WTC11 (cell line): ENCODE data around the gene PTPRN2. TPM values are rescaled to one million over a fixed set of nuclear protein-coding genes. Genes with fewer than 3 reads are reported as not detected.

Source experiments
- ATAC-seq: fragments of 200-7000 bp; cut with Tn5 transposase; 2 replicates; pipeline ENCODE4 v1.10.0; 2021; ENCODE audit warnings: mild to moderate bottlenecking, moderate library complexity
- CTCF ChIA-PET: fragments of 300-600 bp; sonication (Branson Sonifier 250); formaldehyde crosslinking; loops from one replicate; lab custom pipeline; 2021; ENCODE audit warnings: antibody characterized with exemption; lab: Charles Lee
- POLR2A ChIA-PET: fragments of 350-600 bp; sonication (Branson Sonifier 250); formaldehyde crosslinking; loops from one replicate; lab custom pipeline; 2021; ENCODE audit warnings: antibody characterized with exemption; lab: Charles Lee
- DNase-seq: peaks from one replicate; pipeline ENCODE4 v3.0.0; 2021; ENCODE audit warnings: low spot score
- H3K27ac Mint-ChIP-seq: 2 replicates; pipeline ENCODE4 v1.8.0; 2021; ENCODE audit warnings: mixed read lengths
- H3K27me3 Mint-ChIP-seq: 2 replicates; pipeline ENCODE4 v1.8.0; 2021; ENCODE audit warnings: low read depth, mild to moderate bottlenecking, moderate library complexity, mixed read lengths
- H3K36me3 Mint-ChIP-seq: 2 replicates; pipeline ENCODE4 v1.8.0; 2021; ENCODE audit warnings: mixed read lengths
- H3K4me1 Mint-ChIP-seq: 2 replicates; pipeline ENCODE4 v1.8.0; 2022; ENCODE audit warnings: mixed read lengths
- H3K4me3 Mint-ChIP-seq: 2 replicates; pipeline ENCODE4 v1.8.0; 2021; ENCODE audit warnings: mild to moderate bottlenecking, moderate library complexity, mixed read lengths
- H3K9me3 Mint-ChIP-seq: 2 replicates; pipeline ENCODE4 v1.8.0; 2021; ENCODE audit warnings: mixed read lengths
- ATF1 ChIP-seq: sonication (generic); formaldehyde crosslinking; IDR thresholded peaks from 2 replicates; pipeline ENCODE4 v1.8.1; 2023; ENCODE audit warnings: mild to moderate bottlenecking, moderate library complexity, missing genetic modification reagents
- ATF3 ChIP-seq: sonication (generic); formaldehyde crosslinking; conservative IDR thresholded peaks from 2 replicates; pipeline ENCODE4 v1.8.1; 2022; ENCODE audit warnings: mild to moderate bottlenecking, missing genetic modification reagents
- CDX4 ChIP-seq: fragments of 250-450 bp; sonication (Bioruptor Pico); IDR thresholded peaks from 2 replicates; pipeline ENCODE4 v1.9.0; 2021; ENCODE audit warnings: moderate library complexity, mild to moderate bottlenecking, inconsistent platforms, borderline replicate concordance
- FOXJ3 ChIP-seq: sonication (generic); formaldehyde crosslinking; IDR thresholded peaks from 2 replicates; pipeline ENCODE4 v1.9.0; 2021; ENCODE audit warnings: missing genetic modification reagents, mild to moderate bottlenecking, borderline replicate concordance
- FOXK1 ChIP-seq: sonication (generic); formaldehyde crosslinking; IDR thresholded peaks from 2 replicates; pipeline ENCODE4 v1.8.0; 2022; ENCODE audit warnings: mild to moderate bottlenecking, moderate library complexity, missing genetic modification reagents
- GABPB1 ChIP-seq: sonication (generic); formaldehyde crosslinking; IDR thresholded peaks from 2 replicates; pipeline ENCODE4 v1.8.1; 2023; ENCODE audit warnings: mild to moderate bottlenecking, missing genetic modification reagents
- KAT7 ChIP-seq: sonication (generic); formaldehyde crosslinking; IDR thresholded peaks from 2 replicates; pipeline ENCODE4 v1.8.1; 2023; ENCODE audit warnings: missing genetic modification reagents, mild to moderate bottlenecking, borderline replicate concordance
- MXD4 ChIP-seq: fragments of 250-450 bp; sonication (Bioruptor Pico); IDR thresholded peaks from 2 replicates; pipeline ENCODE4 v1.8.0; 2021; ENCODE audit warnings: mild to moderate bottlenecking, moderate library complexity, borderline replicate concordance
- MYBL2 ChIP-seq: sonication (generic); formaldehyde crosslinking; IDR thresholded peaks from 2 replicates; pipeline ENCODE4 v1.8.1; 2023; ENCODE audit warnings: mild to moderate bottlenecking, moderate library complexity, missing genetic modification reagents
- NFATC4 ChIP-seq: fragments of 250-450 bp; sonication (Bioruptor Pico); IDR thresholded peaks from 2 replicates; pipeline ENCODE4 v1.9.0; 2021; ENCODE audit warnings: mild to moderate bottlenecking
- NR1H2 ChIP-seq: sonication (generic); formaldehyde crosslinking; IDR thresholded peaks from 2 replicates; pipeline ENCODE4 v1.9.0; 2021; ENCODE audit warnings: mild to moderate bottlenecking, moderate library complexity, missing genetic modification reagents
- RORB ChIP-seq: fragments of 250-450 bp; sonication (Bioruptor Pico); IDR thresholded peaks from 2 replicates; pipeline ENCODE4 v1.9.0; 2021; ENCODE audit warnings: mild to moderate bottlenecking
- TEAD1 ChIP-seq: sonication (generic); formaldehyde crosslinking; IDR thresholded peaks from 2 replicates; pipeline ENCODE4 v1.8.0; 2022; ENCODE audit warnings: mild to moderate bottlenecking, missing genetic modification reagents
- ZNF232 ChIP-seq: sonication (generic); formaldehyde crosslinking; IDR thresholded peaks from 2 replicates; pipeline ENCODE4 v1.8.0; 2022; ENCODE audit warnings: mild to moderate bottlenecking, missing genetic modification reagents
- ZNF317 ChIP-seq: sonication (generic); formaldehyde crosslinking; IDR thresholded peaks from 2 replicates; pipeline ENCODE4 v1.8.1; 2023; ENCODE audit warnings: low read depth, mild to moderate bottlenecking, moderate library complexity, missing genetic modification reagents, borderline replicate concordance
- total RNA-seq: library from RNA; stranded (reverse); gene quantifications from 3 replicates; pipeline ENCODE4 v1.2.3, GENCODE V29; 2021
- TF ChIP-seq, protein P1 (sequence below): sonication (generic); formaldehyde crosslinking; IDR thresholded peaks from 2 replicates; pipeline ENCODE4 v1.8.0; 2022; ENCODE audit warnings: mild to moderate bottlenecking, missing genetic modification reagents
- TF ChIP-seq, protein P2 (sequence below): sonication (generic); formaldehyde crosslinking; IDR thresholded peaks from 2 replicates; pipeline ENCODE4 v1.8.0; 2022; ENCODE audit warnings: missing genetic modification reagents
- TF ChIP-seq, protein P3 (sequence below): fragments of 250-450 bp; sonication (Bioruptor Pico); IDR thresholded peaks from 2 replicates; pipeline ENCODE4 v2.1.2; 2022; ENCODE audit warnings: mild to moderate bottlenecking, moderate library complexity
- TF ChIP-seq, protein P4 (sequence below): sonication (generic); formaldehyde crosslinking; IDR thresholded peaks from 2 replicates; pipeline ENCODE4 v1.8.1; 2022; ENCODE audit warnings: mild to moderate bottlenecking, missing genetic modification reagents, moderate library complexity, borderline replicate concordance
- TF ChIP-seq, protein P5 (sequence below): sonication (generic); formaldehyde crosslinking; IDR thresholded peaks from 2 replicates; pipeline ENCODE4 v1.8.0; 2023; ENCODE audit warnings: missing genetic modification reagents

PTPRN2 gene
- total RNA-seq, 1 experiment from 2014 or later, result 4.7 TPM

DNA sequence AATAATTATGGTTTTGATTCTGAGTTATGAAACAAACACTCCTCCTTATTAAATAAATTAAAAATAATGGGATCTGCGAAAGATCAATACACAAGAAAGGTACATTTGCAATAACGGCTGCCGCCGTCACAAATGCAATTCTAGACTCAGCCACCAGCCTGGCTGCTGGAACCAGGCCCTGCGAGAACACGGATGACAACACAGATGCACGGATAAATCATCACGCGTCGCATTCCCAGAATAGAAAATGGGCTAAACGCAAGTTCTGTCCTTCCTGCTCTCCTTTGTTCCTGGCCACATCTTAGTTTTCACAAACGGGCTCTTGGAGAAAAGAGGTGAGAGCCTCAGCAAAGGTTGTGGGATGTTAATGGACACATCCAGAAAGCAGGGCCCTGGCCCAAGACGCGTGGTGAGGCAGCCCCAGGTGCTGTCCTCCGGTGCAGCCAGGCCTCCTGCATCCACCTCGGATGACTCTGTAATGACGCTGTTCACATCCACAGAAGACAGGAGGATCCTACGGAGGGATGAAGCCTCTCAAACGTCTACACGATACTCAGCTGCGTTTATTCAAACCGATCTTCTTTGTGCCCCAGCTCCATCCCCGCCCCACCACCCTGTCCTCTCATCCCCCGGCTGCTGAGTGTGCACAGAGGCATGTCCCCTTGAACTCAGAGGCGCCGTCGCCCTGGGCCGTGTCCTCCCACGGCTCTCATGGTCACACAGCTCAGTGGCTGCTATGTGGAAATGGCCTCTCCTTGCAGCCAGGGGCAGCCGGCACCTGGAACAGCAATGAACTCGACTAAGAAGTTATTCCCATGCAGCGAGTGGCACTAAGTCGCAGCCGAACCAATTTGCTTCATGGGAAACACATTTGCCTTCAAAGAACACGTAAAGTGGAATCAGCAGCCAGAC lies 197.9 kb downstream of the PTPRN2 start (continued):
- TF ChIP-seq, protein P1, sequence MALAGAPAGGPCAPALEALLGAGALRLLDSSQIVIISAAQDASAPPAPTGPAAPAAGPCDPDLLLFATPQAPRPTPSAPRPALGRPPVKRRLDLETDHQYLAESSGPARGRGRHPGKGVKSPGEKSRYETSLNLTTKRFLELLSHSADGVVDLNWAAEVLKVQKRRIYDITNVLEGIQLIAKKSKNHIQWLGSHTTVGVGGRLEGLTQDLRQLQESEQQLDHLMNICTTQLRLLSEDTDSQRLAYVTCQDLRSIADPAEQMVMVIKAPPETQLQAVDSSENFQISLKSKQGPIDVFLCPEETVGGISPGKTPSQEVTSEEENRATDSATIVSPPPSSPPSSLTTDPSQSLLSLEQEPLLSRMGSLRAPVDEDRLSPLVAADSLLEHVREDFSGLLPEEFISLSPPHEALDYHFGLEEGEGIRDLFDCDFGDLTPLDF (CRISPR knock-in tag), result no peak
- TF ChIP-seq GABPB1 (CRISPR knock-in tag), result no peak
- TF ChIP-seq FOXJ3, result no peak
- no peak for TF ChIP-seq KAT7 (CRISPR knock-in tag)

GRCh38 chr7:158388928-158389327 lies 198.7 kb downstream of the PTPRN2 start:
- TF ChIP-seq ZNF317, result no peak
- TF ChIP-seq, protein P2, sequence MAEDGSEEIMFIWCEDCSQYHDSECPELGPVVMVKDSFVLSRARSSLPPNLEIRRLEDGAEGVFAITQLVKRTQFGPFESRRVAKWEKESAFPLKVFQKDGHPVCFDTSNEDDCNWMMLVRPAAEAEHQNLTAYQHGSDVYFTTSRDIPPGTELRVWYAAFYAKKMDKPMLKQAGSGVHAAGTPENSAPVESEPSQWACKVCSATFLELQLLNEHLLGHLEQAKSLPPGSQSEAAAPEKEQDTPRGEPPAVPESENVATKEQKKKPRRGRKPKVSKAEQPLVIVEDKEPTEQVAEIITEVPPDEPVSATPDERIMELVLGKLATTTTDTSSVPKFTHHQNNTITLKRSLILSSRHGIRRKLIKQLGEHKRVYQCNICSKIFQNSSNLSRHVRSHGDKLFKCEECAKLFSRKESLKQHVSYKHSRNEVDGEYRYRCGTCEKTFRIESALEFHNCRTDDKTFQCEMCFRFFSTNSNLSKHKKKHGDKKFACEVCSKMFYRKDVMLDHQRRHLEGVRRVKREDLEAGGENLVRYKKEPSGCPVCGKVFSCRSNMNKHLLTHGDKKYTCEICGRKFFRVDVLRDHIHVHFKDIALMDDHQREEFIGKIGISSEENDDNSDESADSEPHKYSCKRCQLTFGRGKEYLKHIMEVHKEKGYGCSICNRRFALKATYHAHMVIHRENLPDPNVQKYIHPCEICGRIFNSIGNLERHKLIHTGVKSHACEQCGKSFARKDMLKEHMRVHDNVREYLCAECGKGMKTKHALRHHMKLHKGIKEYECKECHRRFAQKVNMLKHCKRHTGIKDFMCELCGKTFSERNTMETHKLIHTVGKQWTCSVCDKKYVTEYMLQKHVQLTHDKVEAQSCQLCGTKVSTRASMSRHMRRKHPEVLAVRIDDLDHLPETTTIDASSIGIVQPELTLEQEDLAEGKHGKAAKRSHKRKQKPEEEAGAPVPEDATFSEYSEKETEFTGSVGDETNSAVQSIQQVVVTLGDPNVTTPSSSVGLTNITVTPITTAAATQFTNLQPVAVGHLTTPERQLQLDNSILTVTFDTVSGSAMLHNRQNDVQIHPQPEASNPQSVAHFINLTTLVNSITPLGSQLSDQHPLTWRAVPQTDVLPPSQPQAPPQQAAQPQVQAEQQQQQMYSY (CRISPR knock-in tag), result no peak
- TF ChIP-seq ATF1 (CRISPR knock-in tag), result no peak
- no peak for TF ChIP-seq ZNF232 (CRISPR knock-in tag)
- no peak for TF ChIP-seq TEAD1
- TF ChIP-seq, protein P3, sequence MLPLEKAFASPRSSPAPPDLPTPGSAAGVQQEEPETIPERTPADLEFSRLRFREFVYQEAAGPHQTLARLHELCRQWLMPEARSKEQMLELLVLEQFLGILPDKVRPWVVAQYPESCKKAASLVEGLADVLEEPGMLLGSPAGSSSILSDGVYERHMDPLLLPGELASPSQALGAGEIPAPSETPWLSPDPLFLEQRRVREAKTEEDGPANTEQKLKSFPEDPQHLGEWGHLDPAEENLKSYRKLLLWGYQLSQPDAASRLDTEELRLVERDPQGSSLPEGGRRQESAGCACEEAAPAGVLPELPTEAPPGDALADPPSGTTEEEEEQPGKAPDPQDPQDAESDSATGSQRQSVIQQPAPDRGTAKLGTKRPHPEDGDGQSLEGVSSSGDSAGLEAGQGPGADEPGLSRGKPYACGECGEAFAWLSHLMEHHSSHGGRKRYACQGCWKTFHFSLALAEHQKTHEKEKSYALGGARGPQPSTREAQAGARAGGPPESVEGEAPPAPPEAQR (CRISPR knock-in tag), result no peak
- TF ChIP-seq MYBL2 (CRISPR knock-in tag), result no peak
- H3K27ac Mint-ChIP-seq, result no peak overlapping the region
- ChIA-PET POLR2A (no interaction called here), CTCF (no interaction called here)
- H3K4me3 Mint-ChIP-seq, result no peak overlapping the region
- H3K36me3 Mint-ChIP-seq, result no peaks in the 10 kb centered on the region
- ATAC-seq (no peak), DNase-seq (no peak)
- H3K9me3 Mint-ChIP-seq, result peaks cover 1% of the 10 kb centered on the region; the same call in 1 of the 2 replicates
- H3K4me1 Mint-ChIP-seq, result peaks cover 23% of the 10 kb centered on the region
- H3K27me3 Mint-ChIP-seq, result no peaks in the 10 kb centered on the region

DNA sequence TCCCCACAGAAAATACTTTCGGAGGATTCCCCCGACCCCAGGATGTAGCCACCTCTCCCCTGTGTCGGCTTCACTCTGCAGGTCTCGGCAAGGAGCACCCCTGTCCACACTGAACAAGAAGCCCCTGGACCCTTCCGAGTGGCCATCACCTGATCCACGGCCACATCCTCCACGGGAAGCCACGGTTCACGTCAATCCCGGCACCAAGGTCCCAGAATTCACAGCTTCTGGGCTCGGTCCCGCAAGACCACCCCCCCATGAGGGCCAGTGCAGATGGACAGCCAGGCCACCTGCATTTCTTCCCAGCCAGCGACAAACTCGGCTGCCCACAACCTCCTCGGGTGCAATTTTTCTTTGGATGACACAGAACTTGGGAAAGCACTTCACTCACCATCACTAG lies 199.6 kb downstream of the PTPRN2 start:
- ChIA-PET CTCF (no interaction called here), POLR2A (no interaction called here)
- no peak for DNase-seq
- Mint-ChIP-seq H3K36me3 (no peaks in the 10 kb centered on the region), H3K27ac (no peak overlapping the region), H3K9me3 (peaks cover 3% of the 10 kb centered on the region; the same call in 1 of the 2 replicates), H3K4me3 (no peak overlapping the region), H3K27me3 (no peaks in the 10 kb centered on the region), H3K4me1 (peaks cover 25% of the 10 kb centered on the region)
- no peak for ATAC-seq
- TF ChIP-seq KAT7 (CRISPR knock-in tag), result no peak
- TF ChIP-seq TEAD1, result no peak
- TF ChIP-seq NFATC4 (CRISPR knock-in tag), result no peak
- TF ChIP-seq ATF3 (CRISPR knock-in tag), result no peak
- no peak for TF ChIP-seq RORB
- no peak for TF ChIP-seq FOXJ3
- TF ChIP-seq NR1H2 (CRISPR knock-in tag), result no peak
- no peak for TF ChIP-seq MXD4 (CRISPR knock-in tag)
- TF ChIP-seq, protein P4, sequence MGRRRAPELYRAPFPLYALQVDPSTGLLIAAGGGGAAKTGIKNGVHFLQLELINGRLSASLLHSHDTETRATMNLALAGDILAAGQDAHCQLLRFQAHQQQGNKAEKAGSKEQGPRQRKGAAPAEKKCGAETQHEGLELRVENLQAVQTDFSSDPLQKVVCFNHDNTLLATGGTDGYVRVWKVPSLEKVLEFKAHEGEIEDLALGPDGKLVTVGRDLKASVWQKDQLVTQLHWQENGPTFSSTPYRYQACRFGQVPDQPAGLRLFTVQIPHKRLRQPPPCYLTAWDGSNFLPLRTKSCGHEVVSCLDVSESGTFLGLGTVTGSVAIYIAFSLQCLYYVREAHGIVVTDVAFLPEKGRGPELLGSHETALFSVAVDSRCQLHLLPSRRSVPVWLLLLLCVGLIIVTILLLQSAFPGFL (CRISPR knock-in tag), result no peak
- TF ChIP-seq FOXK1 (CRISPR knock-in tag), result no peak
- TF ChIP-seq, protein P5, sequence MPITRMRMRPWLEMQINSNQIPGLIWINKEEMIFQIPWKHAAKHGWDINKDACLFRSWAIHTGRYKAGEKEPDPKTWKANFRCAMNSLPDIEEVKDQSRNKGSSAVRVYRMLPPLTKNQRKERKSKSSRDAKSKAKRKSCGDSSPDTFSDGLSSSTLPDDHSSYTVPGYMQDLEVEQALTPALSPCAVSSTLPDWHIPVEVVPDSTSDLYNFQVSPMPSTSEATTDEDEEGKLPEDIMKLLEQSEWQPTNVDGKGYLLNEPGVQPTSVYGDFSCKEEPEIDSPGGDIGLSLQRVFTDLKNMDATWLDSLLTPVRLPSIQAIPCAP (CRISPR knock-in tag), result no peak
- no peak for TF ChIP-seq CDX4 (CRISPR knock-in tag)
